MV-4-11 (cell line): ENCODE measurements around the gene NNAT.
"Not testable (repeated sequence)": the region's sequence is repeated elsewhere in the genome, so short reads cannot be mapped to it uniquely, and the experiment has no call there.

Source experiments
- DNase-seq: peaks from one replicate; lab custom pipeline; 2025; lab: John Stamatoyannopoulos, UW

NNAT gene

GRCh38 chr20:37524859-37525708, 4.0 kb downstream of the NNAT start:
- DNase-seq: no peak

GRCh38 chr20:37525810-37526209, 4.8 kb downstream of the NNAT start:
- no peak for DNase-seq

GRCh38 chr20:37526238-37526838, 5.3 kb downstream of the NNAT start:
- DNase-seq: peak; percentile 9

GRCh38 chr20:37526839-37527637, 6.0 kb downstream of the NNAT start:
- peak; percentile 10 for DNase-seq

- DNase-seq: peak; percentile 83
Observed at GRCh38 chr20:37527638-37528445, 6.8 kb downstream of the NNAT start, which contains the start of gene BLCAP. BLCAP (minus strand) TSS chr20:37527876; CDS start chr20:37519174, 8,702 bp downstream.

- DNase-seq: no peak
Observed at GRCh38 chr20:37528446-37529213, 7.6 kb downstream of the NNAT start.

GRCh38 chr20:37529214-37529967, 8.3 kb downstream of the NNAT start:
- peak; percentile 24 for DNase-seq

GRCh38 chr20:37529968-37530600, 9.0 kb downstream of the NNAT start:
- no peak for DNase-seq

GRCh38 chr20:37530696-37531095, 9.6 kb downstream of the NNAT start:
- no peak for DNase-seq

GRCh38 chr20:37531856-37532255, 10.8 kb downstream of the NNAT start:
- no peak for DNase-seq

GRCh38 chr20:37533154-37533715, 12.2 kb downstream of the NNAT start:
- no peak for DNase-seq

- DNase-seq: peak; percentile 86
Observed at GRCh38 chr20:37534401-37535157, 13.5 kb downstream of the NNAT start.

GRCh38 chr20:37535443-37536132, 14.5 kb downstream of the NNAT start:
- DNase-seq: no peak

GRCh38 chr20:37537505-37537904, 16.5 kb downstream of the NNAT start:
- no peak for DNase-seq

- peak; percentile 87 for DNase-seq
Observed at GRCh38 chr20:37538003-37538402, 17.0 kb downstream of the NNAT start.

- DNase-seq: no peak
Observed at GRCh38 chr20:37539424-37539823, 18.4 kb downstream of the NNAT start.

- DNase-seq: no peak
Observed at GRCh38 chr20:37540001-37540400, 19.0 kb downstream of the NNAT start.

- DNase-seq: not testable (repeated sequence)
Observed at GRCh38 chr20:37540838-37541237, 19.8 kb downstream of the NNAT start.
